ENCODE results near the gene DSTYK.

The DSTYK gene

DNA sequence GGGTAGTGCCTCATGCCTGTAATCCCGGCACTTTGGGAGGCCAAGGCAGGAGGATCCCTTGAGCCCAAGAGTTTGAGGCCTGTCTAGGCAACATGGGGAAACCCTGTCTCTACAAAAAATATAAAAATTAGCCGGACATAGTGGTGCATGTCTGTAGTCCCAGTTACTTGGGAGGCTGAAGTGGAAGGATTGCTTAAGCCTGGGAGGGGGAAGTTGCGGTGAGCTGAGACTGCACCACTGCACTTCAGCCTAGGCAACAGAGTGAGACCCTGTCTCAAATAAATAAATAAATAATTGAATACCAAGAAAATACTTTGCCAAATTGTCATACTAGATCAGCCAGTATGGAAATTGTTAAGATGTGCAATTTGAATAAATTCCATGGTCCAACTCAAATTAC, 83.9 kb downstream of the DSTYK start:
- H3K27ac ChIP-seq (ENCODE audit: low read depth, low read length) = no peak overlapping the region
- H3K4me1 ChIP-seq (ENCODE audit: control insufficient read depth, insufficient read depth, low read length) = no peaks in the 10 kb centered on the region
- no peaks in the 10 kb centered on the region for H3K27me3 ChIP-seq (ENCODE audit: control insufficient read depth, insufficient read depth, low read length)
- H3K4me3 ChIP-seq (ENCODE audit: low read depth, low read length) = no peak overlapping the region
- H3K36me3 ChIP-seq (ENCODE audit: control insufficient read depth, insufficient read depth, low read length) = no peaks in the 10 kb centered on the region
- no peak overlapping the region for H3K9ac ChIP-seq (ENCODE audit: low read depth, low read length)
- H3K9me3 ChIP-seq (ENCODE audit: control insufficient read depth, insufficient read depth, low read length) = no peaks in the 10 kb centered on the region

DNA sequence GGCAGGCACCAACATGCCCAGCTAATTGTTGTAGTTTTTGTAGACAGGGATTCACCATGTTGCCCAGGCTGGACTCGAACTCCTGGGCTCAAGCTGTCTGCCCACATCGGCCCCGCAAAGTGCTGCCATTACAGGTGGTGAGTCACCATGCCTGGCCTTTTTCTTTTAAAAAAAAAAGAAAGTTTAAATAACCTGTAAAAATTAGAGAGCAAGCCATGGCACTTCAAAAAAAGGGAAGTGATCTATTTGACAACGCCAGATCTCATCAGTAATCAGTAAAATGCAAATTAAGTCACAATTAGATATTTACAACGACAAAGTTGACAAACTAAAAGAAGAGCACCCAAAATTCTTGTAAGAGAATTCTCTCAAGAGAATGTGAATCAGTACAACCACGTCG, 86.8 kb downstream of the DSTYK start:
- Histone ChIP-seq H3K4me3 (ENCODE audit: low read depth, low read length) (no peak overlapping the region), H3K27me3 (ENCODE audit: control insufficient read depth, insufficient read depth, low read length) (no peaks in the 10 kb centered on the region), H3K36me3 (ENCODE audit: control insufficient read depth, insufficient read depth, low read length) (0 out of 2 replicates have a peak, but pooled peaks cover under 1% of the 10 kb centered on the region), H3K27ac (ENCODE audit: low read depth, low read length) (no peak overlapping the region), H3K9me3 (ENCODE audit: control insufficient read depth, insufficient read depth, low read length) (no peaks in the 10 kb centered on the region), H3K9ac (ENCODE audit: low read depth, low read length) (no peak overlapping the region), H3K4me1 (ENCODE audit: control insufficient read depth, insufficient read depth, low read length) (peaks cover 4% of the 10 kb centered on the region; the same call in 1 of the 2 replicates)

DNA sequence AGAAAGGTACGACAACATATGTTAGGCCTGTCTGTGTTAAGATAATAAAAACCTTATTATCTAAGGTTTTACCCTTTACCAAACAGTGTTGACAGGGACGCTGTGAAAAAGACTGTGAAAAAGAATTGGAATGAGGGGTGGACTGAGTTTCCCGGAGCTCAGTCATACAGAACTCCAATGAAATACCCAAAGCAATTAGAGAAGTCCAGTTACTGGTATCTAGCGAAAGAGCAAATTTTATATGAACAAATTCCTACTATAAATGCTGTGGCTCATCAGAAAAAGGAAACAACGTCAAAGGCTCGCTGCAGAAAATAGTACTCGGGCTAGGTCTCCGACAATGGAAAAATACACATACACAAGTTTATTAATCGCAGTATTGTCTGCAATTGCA, 89.0 kb downstream of the DSTYK start:
- Histone ChIP-seq H3K4me1 (ENCODE audit: control insufficient read depth, insufficient read depth, low read length) (peaks cover 4% of the 10 kb centered on the region; the same call in 1 of the 2 replicates), H3K9ac (ENCODE audit: low read depth, low read length) (peak overlapping the region; percentile 94), H3K27ac (ENCODE audit: low read depth, low read length) (peak overlapping the region; percentile 65), H3K36me3 (ENCODE audit: control insufficient read depth, insufficient read depth, low read length) (peaks cover 15% of the 10 kb centered on the region; the same call in 1 of the 2 replicates), H3K27me3 (ENCODE audit: control insufficient read depth, insufficient read depth, low read length) (no peaks in the 10 kb centered on the region), H3K4me3 (ENCODE audit: low read depth, low read length) (peak overlapping the region; percentile 86), H3K9me3 (ENCODE audit: control insufficient read depth, insufficient read depth, low read length) (no peaks in the 10 kb centered on the region)

DNA sequence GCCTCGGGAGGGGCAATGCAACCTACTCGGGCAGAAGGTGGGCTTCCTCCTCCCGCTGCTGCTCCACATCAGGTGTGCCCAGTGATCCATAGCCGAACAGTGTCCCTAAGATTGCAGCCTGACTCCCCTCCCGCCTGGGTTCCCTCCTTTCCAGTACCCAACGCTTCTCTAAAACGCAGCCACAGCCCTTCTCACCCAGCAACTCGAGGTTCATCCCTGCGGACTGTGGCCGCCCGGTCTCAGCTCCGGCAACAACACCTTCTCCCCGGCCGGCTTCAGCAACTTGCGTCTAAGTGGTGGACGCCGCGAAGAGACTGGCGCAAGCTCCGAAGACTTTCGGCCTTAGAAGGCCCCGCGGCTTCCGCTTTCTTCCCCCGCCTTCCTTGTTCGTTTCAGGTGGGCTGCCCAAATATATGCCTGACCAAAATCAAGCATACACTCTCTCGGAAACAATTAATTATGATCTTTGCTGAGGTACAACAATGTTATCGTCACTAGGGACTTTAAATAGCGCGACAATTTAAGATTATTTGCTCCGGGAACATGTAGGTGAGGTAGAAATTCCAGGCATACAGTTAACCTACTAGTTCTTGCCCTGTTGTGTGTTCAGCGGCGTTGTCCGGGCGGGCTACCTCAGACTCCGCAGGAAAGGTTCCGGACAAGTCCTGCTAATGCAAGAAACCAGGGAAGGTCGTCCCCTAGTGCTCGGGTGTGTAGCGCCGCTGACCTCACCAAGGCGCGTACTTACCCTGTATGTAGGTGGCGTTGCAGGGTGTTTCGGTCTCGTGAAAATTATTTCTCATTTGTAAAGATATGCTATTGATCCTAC, 89.6 kb downstream of the DSTYK start, which contains the start of gene RBBP5:
RBBP5 (minus strand) TSS at position 319 of the 829 bp plus-strand sequence; CDS start at position 214, 105 bp downstream.
- peaks cover 15% of the 10 kb centered on the region; the same call in 1 of the 2 replicates for H3K36me3 ChIP-seq (ENCODE audit: control insufficient read depth, insufficient read depth, low read length)
- H3K27ac ChIP-seq (ENCODE audit: low read depth, low read length) = peak within 1 kb of the TSS; percentile 93
- H3K9ac ChIP-seq (ENCODE audit: low read depth, low read length) = peak within 1 kb of the TSS; percentile 94
- peak within 1 kb of the TSS; percentile 86 for H3K4me3 ChIP-seq (ENCODE audit: low read depth, low read length)
- H3K4me1 ChIP-seq (ENCODE audit: control insufficient read depth, insufficient read depth, low read length) = peaks cover 4% of the 10 kb centered on the region; the same call in 1 of the 2 replicates
- no peaks in the 10 kb centered on the region for H3K27me3 ChIP-seq (ENCODE audit: control insufficient read depth, insufficient read depth, low read length)
- H3K9me3 ChIP-seq (ENCODE audit: control insufficient read depth, insufficient read depth, low read length) = no peaks in the 10 kb centered on the region

DNA sequence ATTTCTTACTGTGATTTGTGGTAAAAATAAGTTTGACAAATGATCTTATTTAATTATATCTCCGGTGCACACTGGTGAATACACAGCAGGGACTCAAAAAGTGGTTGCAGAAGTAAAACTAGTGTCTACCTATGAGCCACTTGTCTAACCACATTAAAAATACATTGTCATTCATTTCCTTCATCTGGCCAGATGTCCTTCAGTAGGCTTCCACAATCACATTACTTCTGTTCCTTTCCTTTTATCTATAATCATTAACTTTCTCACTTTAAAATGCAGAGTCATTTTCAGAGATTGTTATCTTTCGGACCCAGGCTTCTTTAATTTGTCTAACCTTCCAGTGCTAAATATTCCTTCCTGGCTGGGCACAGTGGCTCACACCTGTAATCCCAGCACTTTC, 92.8 kb downstream of the DSTYK start:
- Histone ChIP-seq H3K9me3 (ENCODE audit: control insufficient read depth, insufficient read depth, low read length) (no peaks in the 10 kb centered on the region), H3K27ac (ENCODE audit: low read depth, low read length) (no peak overlapping the region), H3K27me3 (ENCODE audit: control insufficient read depth, insufficient read depth, low read length) (no peaks in the 10 kb centered on the region), H3K36me3 (ENCODE audit: control insufficient read depth, insufficient read depth, low read length) (peaks cover 37% of the 10 kb centered on the region), H3K4me3 (ENCODE audit: low read depth, low read length) (no peak overlapping the region), H3K4me1 (ENCODE audit: control insufficient read depth, insufficient read depth, low read length) (peaks cover 4% of the 10 kb centered on the region; the same call in 1 of the 2 replicates), H3K9ac (ENCODE audit: low read depth, low read length) (no peak overlapping the region)

DNA sequence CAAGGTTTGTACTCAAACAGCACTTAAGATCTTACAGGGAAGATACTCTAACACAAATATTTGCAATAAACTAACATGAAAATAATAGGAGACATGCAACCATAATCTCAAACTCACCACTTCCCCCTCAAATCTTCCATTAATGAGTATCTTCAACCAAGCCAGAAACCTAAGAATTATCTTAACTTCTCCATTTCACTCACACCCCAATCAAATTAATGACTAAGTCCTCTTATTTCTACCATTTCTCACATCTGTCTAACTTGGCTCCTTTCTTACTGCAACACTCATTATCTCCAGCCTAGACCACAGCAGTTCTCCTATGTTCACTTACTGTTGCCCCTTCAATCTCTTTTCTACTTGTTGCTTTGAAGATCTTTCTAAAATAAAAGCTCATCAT, 100.1 kb downstream of the DSTYK start:
- peaks cover 78% of the 10 kb centered on the region for H3K36me3 ChIP-seq (ENCODE audit: control insufficient read depth, insufficient read depth, low read length)
- no peak overlapping the region for H3K9ac ChIP-seq (ENCODE audit: low read depth, low read length)
- no peak overlapping the region for H3K4me3 ChIP-seq (ENCODE audit: low read depth, low read length)
- H3K27me3 ChIP-seq (ENCODE audit: control insufficient read depth, insufficient read depth, low read length) = no peaks in the 10 kb centered on the region
- H3K4me1 ChIP-seq (ENCODE audit: control insufficient read depth, insufficient read depth, low read length) = no peaks in the 10 kb centered on the region
- H3K27ac ChIP-seq (ENCODE audit: low read depth, low read length) = no peak overlapping the region
- no peaks in the 10 kb centered on the region for H3K9me3 ChIP-seq (ENCODE audit: control insufficient read depth, insufficient read depth, low read length)

DNA sequence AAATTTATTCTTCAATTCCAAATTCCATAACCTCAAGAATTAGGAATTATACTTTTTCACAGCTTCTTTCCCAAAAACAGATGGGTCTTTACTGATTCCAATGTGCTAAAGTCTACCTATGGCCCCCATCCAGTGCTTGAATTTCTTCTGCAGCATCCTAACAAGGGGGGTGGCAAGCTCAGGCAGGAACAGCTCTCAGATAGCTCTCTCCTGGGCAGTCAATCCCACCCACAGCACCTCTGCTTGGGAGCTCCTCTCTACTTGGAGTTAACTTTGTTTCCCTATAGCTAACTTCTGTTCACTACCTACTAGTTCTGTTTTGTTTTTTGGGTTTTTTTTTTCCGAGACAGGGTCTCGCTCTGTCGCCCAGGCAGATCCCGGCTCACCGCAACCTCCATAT, 101.8 kb downstream of the DSTYK start:
- no peaks in the 10 kb centered on the region for H3K27me3 ChIP-seq (ENCODE audit: control insufficient read depth, insufficient read depth, low read length)
- no peak overlapping the region for H3K4me3 ChIP-seq (ENCODE audit: low read depth, low read length)
- no peaks in the 10 kb centered on the region for H3K9me3 ChIP-seq (ENCODE audit: control insufficient read depth, insufficient read depth, low read length)
- peaks cover 82% of the 10 kb centered on the region for H3K36me3 ChIP-seq (ENCODE audit: control insufficient read depth, insufficient read depth, low read length)
- no peak overlapping the region for H3K9ac ChIP-seq (ENCODE audit: low read depth, low read length)
- no peak overlapping the region for H3K27ac ChIP-seq (ENCODE audit: low read depth, low read length)
- H3K4me1 ChIP-seq (ENCODE audit: control insufficient read depth, insufficient read depth, low read length) = no peaks in the 10 kb centered on the region

DNA sequence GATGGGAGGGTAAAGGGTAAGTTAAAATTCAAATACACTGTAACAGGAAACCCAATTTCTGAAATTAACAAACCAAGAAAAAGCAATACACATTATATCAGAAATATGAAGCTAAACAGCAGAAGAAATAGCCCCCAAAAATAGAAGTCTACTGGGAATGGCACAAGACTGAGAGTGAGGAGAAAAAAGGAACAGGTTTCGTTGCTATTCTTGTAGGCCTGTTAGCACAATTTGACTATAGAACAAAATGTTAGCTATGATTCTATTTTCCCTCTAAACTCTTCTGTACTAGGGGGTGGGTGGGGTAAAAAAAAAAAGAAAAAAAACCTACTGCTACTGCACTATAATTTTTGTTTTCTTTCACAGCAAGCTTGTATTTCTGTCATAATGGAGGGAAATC, 102.2 kb downstream of the DSTYK start:
- H3K4me3 ChIP-seq (ENCODE audit: low read depth, low read length) = no peak overlapping the region
- H3K27ac ChIP-seq (ENCODE audit: low read depth, low read length) = no peak overlapping the region
- no peak overlapping the region for H3K9ac ChIP-seq (ENCODE audit: low read depth, low read length)
- no peaks in the 10 kb centered on the region for H3K27me3 ChIP-seq (ENCODE audit: control insufficient read depth, insufficient read depth, low read length)
- H3K9me3 ChIP-seq (ENCODE audit: control insufficient read depth, insufficient read depth, low read length) = no peaks in the 10 kb centered on the region
- H3K36me3 ChIP-seq (ENCODE audit: control insufficient read depth, insufficient read depth, low read length) = peaks cover 82% of the 10 kb centered on the region
- H3K4me1 ChIP-seq (ENCODE audit: control insufficient read depth, insufficient read depth, low read length) = no peaks in the 10 kb centered on the region

DNA sequence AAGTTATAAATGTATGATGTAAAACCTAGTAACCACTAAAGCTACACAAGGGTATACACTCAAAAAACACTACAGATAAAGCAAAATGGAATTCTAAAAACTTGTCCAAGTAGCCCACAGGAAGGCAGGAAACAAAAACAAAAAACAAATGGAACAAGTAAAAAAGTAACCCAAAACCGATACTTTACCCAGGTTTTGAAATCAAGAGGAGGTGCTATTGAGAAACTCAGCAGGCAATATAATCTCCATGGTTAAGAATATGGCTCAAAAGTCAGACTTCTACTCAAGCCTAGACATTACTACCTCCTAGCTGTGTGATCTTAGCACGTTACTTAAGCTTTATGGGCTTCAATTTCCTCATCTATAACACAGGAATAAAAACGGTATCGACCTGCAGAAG, 103.0 kb downstream of the DSTYK start:
- peaks cover 84% of the 10 kb centered on the region for H3K36me3 ChIP-seq (ENCODE audit: control insufficient read depth, insufficient read depth, low read length)
- no peaks in the 10 kb centered on the region for H3K27me3 ChIP-seq (ENCODE audit: control insufficient read depth, insufficient read depth, low read length)
- no peaks in the 10 kb centered on the region for H3K9me3 ChIP-seq (ENCODE audit: control insufficient read depth, insufficient read depth, low read length)
- no peaks in the 10 kb centered on the region for H3K4me1 ChIP-seq (ENCODE audit: control insufficient read depth, insufficient read depth, low read length)
- H3K27ac ChIP-seq (ENCODE audit: low read depth, low read length) = no peak overlapping the region
- no peak overlapping the region for H3K9ac ChIP-seq (ENCODE audit: low read depth, low read length)
- H3K4me3 ChIP-seq (ENCODE audit: low read depth, low read length) = no peak overlapping the region

DNA sequence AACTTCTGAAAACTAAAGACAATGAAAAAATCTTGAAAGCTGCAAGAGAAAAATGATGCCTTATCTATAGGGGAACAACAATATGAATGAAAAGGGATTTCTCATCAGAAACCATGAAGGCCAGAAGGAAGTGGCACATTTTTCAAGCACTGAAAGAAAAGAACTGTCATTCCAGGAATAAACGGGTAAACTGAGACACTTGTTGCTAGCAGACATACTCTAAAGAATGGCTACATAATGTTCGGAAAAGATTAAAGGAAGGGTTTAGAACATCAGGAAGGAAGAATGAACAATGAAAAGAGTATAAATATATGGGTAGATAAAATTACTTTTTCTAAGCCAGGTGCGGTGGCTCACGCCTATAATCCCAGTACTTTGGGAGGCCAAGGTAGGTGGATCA, 104.2 kb downstream of the DSTYK start:
- Histone ChIP-seq H3K4me1 (ENCODE audit: control insufficient read depth, insufficient read depth, low read length) (no peaks in the 10 kb centered on the region), H3K9ac (ENCODE audit: low read depth, low read length) (no peak overlapping the region), H3K27me3 (ENCODE audit: control insufficient read depth, insufficient read depth, low read length) (no peaks in the 10 kb centered on the region), H3K27ac (ENCODE audit: low read depth, low read length) (no peak overlapping the region), H3K9me3 (ENCODE audit: control insufficient read depth, insufficient read depth, low read length) (no peaks in the 10 kb centered on the region), H3K36me3 (ENCODE audit: control insufficient read depth, insufficient read depth, low read length) (peaks cover 84% of the 10 kb centered on the region), H3K4me3 (ENCODE audit: low read depth, low read length) (no peak overlapping the region)

DNA sequence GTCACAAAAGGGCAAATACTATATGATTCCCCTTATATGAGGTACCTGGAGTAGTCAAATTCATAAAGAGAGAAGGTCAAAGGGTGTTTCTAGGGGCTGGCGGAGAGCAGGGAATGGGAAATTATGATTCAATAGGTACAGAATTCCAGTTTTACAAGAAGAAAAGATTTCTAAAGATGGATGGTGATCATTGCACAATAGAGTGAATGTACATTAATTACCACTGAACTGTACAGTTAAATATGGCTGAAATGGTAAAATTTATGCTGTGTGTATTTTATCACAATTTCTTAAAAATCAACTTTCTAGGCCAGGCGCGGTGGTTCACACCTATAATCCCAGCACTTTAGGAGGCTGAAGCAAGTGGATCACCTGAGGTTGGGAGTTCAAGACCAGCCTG, 109.1 kb downstream of the DSTYK start:
- H3K27me3 ChIP-seq (ENCODE audit: control insufficient read depth, insufficient read depth, low read length) = no peaks in the 10 kb centered on the region
- H3K4me1 ChIP-seq (ENCODE audit: control insufficient read depth, insufficient read depth, low read length) = no peaks in the 10 kb centered on the region
- H3K9me3 ChIP-seq (ENCODE audit: control insufficient read depth, insufficient read depth, low read length) = no peaks in the 10 kb centered on the region
- peaks cover 95% of the 10 kb centered on the region for H3K36me3 ChIP-seq (ENCODE audit: control insufficient read depth, insufficient read depth, low read length)
- H3K27ac ChIP-seq (ENCODE audit: low read depth, low read length) = no peak overlapping the region
- no peak overlapping the region for H3K4me3 ChIP-seq (ENCODE audit: low read depth, low read length)
- H3K9ac ChIP-seq (ENCODE audit: low read depth, low read length) = no peak overlapping the region
